Measurements from ENCODE around the gene MYOM3.

MYOM3 gene

DNA sequence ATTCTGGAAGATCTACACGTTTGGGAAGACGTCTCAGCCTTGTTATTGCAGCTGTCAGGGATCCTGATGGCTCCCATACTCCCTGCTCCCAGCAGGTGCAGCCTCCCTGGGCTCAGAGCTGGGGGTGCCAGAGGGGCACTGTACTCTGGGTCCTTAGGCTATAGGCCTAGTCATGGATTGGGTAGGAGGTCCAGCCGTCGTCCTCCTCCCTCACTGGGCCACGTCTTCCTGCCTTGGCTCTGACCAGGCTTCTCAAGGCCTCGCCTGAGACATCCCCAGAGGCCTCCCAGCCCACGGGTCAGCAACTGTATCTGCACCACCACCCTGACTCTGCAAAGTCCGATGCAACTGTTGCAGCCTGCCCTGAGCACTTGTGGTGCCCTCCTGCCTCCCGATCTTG, 18.2 kb downstream of the MYOM3 start:
- no peak overlapping the region for H3K4me3 ChIP-seq (ENCODE audit: insufficient read length, low read depth)
- DNase-seq (ENCODE audit: low read depth, low spot score), result no peak
- TF ChIP-seq SUZ12 (IDR thresholded peaks at IDR 0.05; ENCODE audit: extremely low read depth, insufficient read depth, insufficient read length) (no peak), ZNF274 (IDR thresholded peaks at IDR 0.05; ENCODE audit: low read depth, low read length) (no peak), YY1 (IDR thresholded peaks at IDR 0.05; ENCODE audit: insufficient read depth, insufficient read length) (no peak)
- no peaks in the 10 kb centered on the region for H3K27me3 ChIP-seq (ENCODE audit: insufficient read depth, insufficient read length)
- peaks cover 22% of the 10 kb centered on the region for H3K4me1 ChIP-seq (ENCODE audit: insufficient read depth, insufficient read length)
- H3K36me3 ChIP-seq (ENCODE audit: insufficient read depth, insufficient read length, low read length), result no peaks in the 10 kb centered on the region
- H3K9me3 ChIP-seq (ENCODE audit: insufficient read depth, low read length), result no peaks in the 10 kb centered on the region
- H3K9ac ChIP-seq (ENCODE audit: insufficient read length, low read depth), result no peak overlapping the region

GRCh38 chr1:24092979-24093378, 19.0 kb downstream of the MYOM3 start:
- DNase-seq (ENCODE audit: low read depth, low spot score), result no peak
- H3K9me3 ChIP-seq (ENCODE audit: insufficient read depth, low read length), result no peaks in the 10 kb centered on the region
- no peak overlapping the region for H3K9ac ChIP-seq (ENCODE audit: insufficient read length, low read depth)
- no peak for TF ChIP-seq SUZ12 (IDR thresholded peaks at IDR 0.05; ENCODE audit: extremely low read depth, insufficient read depth, insufficient read length)
- no peaks in the 10 kb centered on the region for H3K36me3 ChIP-seq (ENCODE audit: insufficient read depth, insufficient read length, low read length)
- peaks cover 22% of the 10 kb centered on the region for H3K4me1 ChIP-seq (ENCODE audit: insufficient read depth, insufficient read length)
- no peaks in the 10 kb centered on the region for H3K27me3 ChIP-seq (ENCODE audit: insufficient read depth, insufficient read length)
- H3K4me3 ChIP-seq (ENCODE audit: insufficient read length, low read depth), result no peak overlapping the region

GRCh38 chr1:24091971-24092482, 19.9 kb downstream of the MYOM3 start:
- peaks cover 18% of the 10 kb centered on the region for H3K4me1 ChIP-seq (ENCODE audit: insufficient read depth, insufficient read length)
- no peak overlapping the region for H3K9ac ChIP-seq (ENCODE audit: insufficient read length, low read depth)
- TF ChIP-seq YY1 (IDR thresholded peaks at IDR 0.05; ENCODE audit: insufficient read depth, insufficient read length) (no peak), SUZ12 (IDR thresholded peaks at IDR 0.05; ENCODE audit: extremely low read depth, insufficient read depth, insufficient read length) (no peak), ZNF274 (IDR thresholded peaks at IDR 0.05; ENCODE audit: low read depth, low read length) (no peak)
- no peak overlapping the region for H3K4me3 ChIP-seq (ENCODE audit: insufficient read length, low read depth)
- no peaks in the 10 kb centered on the region for H3K9me3 ChIP-seq (ENCODE audit: insufficient read depth, low read length)
- H3K27me3 ChIP-seq (ENCODE audit: insufficient read depth, insufficient read length), result no peaks in the 10 kb centered on the region
- DNase-seq (ENCODE audit: low read depth, low spot score), result no peak
- no peaks in the 10 kb centered on the region for H3K36me3 ChIP-seq (ENCODE audit: insufficient read depth, insufficient read length, low read length)

DNA sequence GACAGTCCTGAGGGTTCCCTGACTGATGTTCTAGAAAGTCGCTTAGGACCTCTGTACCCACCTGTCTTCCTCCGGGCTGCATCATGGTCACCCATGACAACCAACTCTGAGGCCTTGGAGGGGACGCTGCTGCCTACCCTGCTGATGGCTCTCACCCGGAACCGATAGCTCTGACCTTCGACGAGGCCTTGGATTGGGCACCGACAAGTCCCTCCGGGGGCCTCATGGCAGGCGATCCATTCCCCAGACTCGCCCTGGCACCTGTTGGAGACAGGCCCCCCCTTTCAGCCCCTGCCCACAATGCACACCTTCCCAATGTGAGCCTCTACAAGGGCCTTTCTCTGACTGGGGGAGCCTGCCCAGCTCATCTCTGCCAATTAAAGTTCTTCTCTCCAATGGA, 21.2 kb downstream of the MYOM3 start:
- H3K4me3 ChIP-seq (ENCODE audit: insufficient read length, low read depth), result no peak overlapping the region
- H3K27me3 ChIP-seq (ENCODE audit: insufficient read depth, insufficient read length), result no peaks in the 10 kb centered on the region
- H3K9me3 ChIP-seq (ENCODE audit: insufficient read depth, low read length), result no peaks in the 10 kb centered on the region
- peaks cover 18% of the 10 kb centered on the region for H3K4me1 ChIP-seq (ENCODE audit: insufficient read depth, insufficient read length)
- no peaks in the 10 kb centered on the region for H3K36me3 ChIP-seq (ENCODE audit: insufficient read depth, insufficient read length, low read length)
- no peak for TF ChIP-seq ZNF274 (IDR thresholded peaks at IDR 0.05; ENCODE audit: low read depth, low read length)
- TF ChIP-seq YY1 (IDR thresholded peaks at IDR 0.05; ENCODE audit: insufficient read depth, insufficient read length), result no peak
- TF ChIP-seq SUZ12 (IDR thresholded peaks at IDR 0.05; ENCODE audit: extremely low read depth, insufficient read depth, insufficient read length), result no peak
- H3K9ac ChIP-seq (ENCODE audit: insufficient read length, low read depth), result no peak overlapping the region
- DNase-seq (ENCODE audit: low read depth, low spot score), result no peak

GRCh38 chr1:24089743-24090555, 22.0 kb downstream of the MYOM3 start:
- H3K9me3 ChIP-seq (ENCODE audit: insufficient read depth, low read length), result no peaks in the 10 kb centered on the region
- H3K36me3 ChIP-seq (ENCODE audit: insufficient read depth, insufficient read length, low read length), result no peaks in the 10 kb centered on the region

GRCh38 chr1:24089027-24089742, 22.8 kb downstream of the MYOM3 start:
- DNase-seq (ENCODE audit: low read depth, low spot score), result no peak
- Histone ChIP-seq H3K4me1 (ENCODE audit: insufficient read depth, insufficient read length) (peaks cover 11% of the 10 kb centered on the region), H3K9me3 (ENCODE audit: insufficient read depth, low read length) (no peaks in the 10 kb centered on the region), H3K9ac (ENCODE audit: insufficient read length, low read depth) (no peak overlapping the region), H3K27me3 (ENCODE audit: insufficient read depth, insufficient read length) (no peaks in the 10 kb centered on the region), H3K36me3 (ENCODE audit: insufficient read depth, insufficient read length, low read length) (no peaks in the 10 kb centered on the region), H3K4me3 (ENCODE audit: insufficient read length, low read depth) (no peak overlapping the region)
- TF ChIP-seq YY1 (IDR thresholded peaks at IDR 0.05; ENCODE audit: insufficient read depth, insufficient read length), result no peak
- no peak for TF ChIP-seq ZNF274 (IDR thresholded peaks at IDR 0.05; ENCODE audit: low read depth, low read length)
- TF ChIP-seq SUZ12 (IDR thresholded peaks at IDR 0.05; ENCODE audit: extremely low read depth, insufficient read depth, insufficient read length), result no peak

More at GRCh38 chr1:24089743-24090555, 22.0 kb downstream of the MYOM3 start:
- Histone ChIP-seq H3K9ac (ENCODE audit: insufficient read length, low read depth) (no peak overlapping the region), H3K4me1 (ENCODE audit: insufficient read depth, insufficient read length) (peaks cover 15% of the 10 kb centered on the region), H3K4me3 (ENCODE audit: insufficient read length, low read depth) (no peak overlapping the region), H3K27me3 (ENCODE audit: insufficient read depth, insufficient read length) (no peaks in the 10 kb centered on the region)
- no peak for TF ChIP-seq SUZ12 (IDR thresholded peaks at IDR 0.05; ENCODE audit: extremely low read depth, insufficient read depth, insufficient read length)
- DNase-seq (ENCODE audit: low read depth, low spot score), result no peak

DNA sequence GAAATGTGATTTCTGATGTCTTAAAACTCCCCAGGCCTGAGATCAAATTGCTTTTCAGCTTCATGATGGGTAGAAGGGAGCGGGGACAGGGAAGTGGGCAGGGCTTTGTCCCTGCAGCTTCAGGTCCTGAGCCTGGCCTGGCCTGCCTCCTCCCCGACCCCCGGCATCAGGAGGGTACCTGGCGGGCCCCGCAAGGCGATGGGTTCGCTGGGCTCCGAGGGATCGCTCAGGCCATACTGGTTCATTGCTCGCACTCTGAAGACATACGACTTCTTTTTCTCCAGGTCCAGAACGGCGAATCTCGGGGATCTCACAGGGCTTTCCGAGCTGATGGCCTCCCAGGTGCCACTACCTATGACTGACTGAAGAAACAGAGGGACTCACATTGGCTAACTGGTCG, 25.5 kb downstream of the MYOM3 start:
- Histone ChIP-seq H3K9me3 (ENCODE audit: insufficient read depth, low read length) (no peaks in the 10 kb centered on the region), H3K9ac (ENCODE audit: insufficient read length, low read depth) (no peak overlapping the region), H3K36me3 (ENCODE audit: insufficient read depth, insufficient read length, low read length) (no peaks in the 10 kb centered on the region), H3K4me3 (ENCODE audit: insufficient read length, low read depth) (no peak overlapping the region), H3K4me1 (ENCODE audit: insufficient read depth, insufficient read length) (peaks cover 10% of the 10 kb centered on the region), H3K27me3 (ENCODE audit: insufficient read depth, insufficient read length) (no peaks in the 10 kb centered on the region)
- no peak for TF ChIP-seq ZNF274 (IDR thresholded peaks at IDR 0.05; ENCODE audit: low read depth, low read length)
- no peak for DNase-seq (ENCODE audit: low read depth, low spot score)
